ENCODE results near the gene AGBL1. TPM values are rescaled to one million over a fixed set of nuclear protein-coding genes. Genes with fewer than 3 reads are reported as not detected.

Gene AGBL1
- total RNA-seq, 1 experiment from 2014 or later: not detected

DNA sequence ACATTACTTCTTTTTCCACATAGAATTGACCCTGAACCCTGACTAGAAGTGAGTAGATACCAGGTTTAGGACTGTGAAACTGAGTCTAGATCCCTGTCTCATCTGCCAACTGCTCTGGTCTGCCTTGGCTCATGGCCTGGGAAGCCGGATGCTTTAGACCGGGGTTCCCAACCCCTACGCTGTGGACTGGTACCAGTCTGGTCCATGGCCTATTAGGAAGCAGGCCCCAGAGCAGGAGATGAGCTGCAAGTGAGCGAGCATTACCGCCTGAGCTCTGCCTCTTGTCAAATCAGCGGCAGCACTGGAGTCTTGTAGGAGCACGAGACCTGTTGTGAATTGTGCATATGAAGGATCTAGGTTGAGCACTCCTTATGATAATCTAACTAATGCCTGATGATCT, 734.2 kb downstream of the AGBL1 start:
- H3K4me1 ChIP-seq: no peaks in the 10 kb centered on the region
- Mint-ChIP-seq H3K27ac (ENCODE audit: unreplicated experiment) (no peak overlapping the region), H3K27me3 (ENCODE audit: insufficient read depth, unreplicated experiment) (peaks cover 5% of the 10 kb centered on the region), H3K36me3 (ENCODE audit: insufficient read depth, unreplicated experiment) (no peaks in the 10 kb centered on the region), H3K4me1 (ENCODE audit: low read depth, unreplicated experiment) (no peaks in the 10 kb centered on the region), H3K4me3 (ENCODE audit: unreplicated experiment) (no peak overlapping the region), H3K9me3 (ENCODE audit: unreplicated experiment) (no peaks in the 10 kb centered on the region)
- H3K9me3 ChIP-seq: no peaks in the 10 kb centered on the region
- TF ChIP-seq, protein P1, sequence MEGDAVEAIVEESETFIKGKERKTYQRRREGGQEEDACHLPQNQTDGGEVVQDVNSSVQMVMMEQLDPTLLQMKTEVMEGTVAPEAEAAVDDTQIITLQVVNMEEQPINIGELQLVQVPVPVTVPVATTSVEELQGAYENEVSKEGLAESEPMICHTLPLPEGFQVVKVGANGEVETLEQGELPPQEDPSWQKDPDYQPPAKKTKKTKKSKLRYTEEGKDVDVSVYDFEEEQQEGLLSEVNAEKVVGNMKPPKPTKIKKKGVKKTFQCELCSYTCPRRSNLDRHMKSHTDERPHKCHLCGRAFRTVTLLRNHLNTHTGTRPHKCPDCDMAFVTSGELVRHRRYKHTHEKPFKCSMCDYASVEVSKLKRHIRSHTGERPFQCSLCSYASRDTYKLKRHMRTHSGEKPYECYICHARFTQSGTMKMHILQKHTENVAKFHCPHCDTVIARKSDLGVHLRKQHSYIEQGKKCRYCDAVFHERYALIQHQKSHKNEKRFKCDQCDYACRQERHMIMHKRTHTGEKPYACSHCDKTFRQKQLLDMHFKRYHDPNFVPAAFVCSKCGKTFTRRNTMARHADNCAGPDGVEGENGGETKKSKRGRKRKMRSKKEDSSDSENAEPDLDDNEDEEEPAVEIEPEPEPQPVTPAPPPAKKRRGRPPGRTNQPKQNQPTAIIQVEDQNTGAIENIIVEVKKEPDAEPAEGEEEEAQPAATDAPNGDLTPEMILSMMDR (IDR thresholded peaks at IDR 0.05; ENCODE audit: insufficient read depth in 1 of 2, low read depth in 1 of 2, low read length in 1 of 2, severe bottlenecking in 1 of 2, unreplicated experiment in 1 of 2): no peak
- intact Hi-C loops (cut with micrococcal nuclease; ENCODE audit: unreplicated experiment): no loop called here
- ChIA-PET CTCF (no interaction called here), POLR2A (no interaction called here)
- no peaks in the 10 kb centered on the region for H3K27me3 ChIP-seq (replicated peaks; ENCODE audit: control insufficient read depth, insufficient read depth, low read length)
- H3K4me3 ChIP-seq (ENCODE audit: low read depth, low read length): no peak overlapping the region
- no TSS peak for BruUV-seq (replicated peaks)
- no peak for DNase-seq
- H3K36me3 ChIP-seq (ENCODE audit: control insufficient read depth, insufficient read depth, low read length): no peaks in the 10 kb centered on the region

DNA sequence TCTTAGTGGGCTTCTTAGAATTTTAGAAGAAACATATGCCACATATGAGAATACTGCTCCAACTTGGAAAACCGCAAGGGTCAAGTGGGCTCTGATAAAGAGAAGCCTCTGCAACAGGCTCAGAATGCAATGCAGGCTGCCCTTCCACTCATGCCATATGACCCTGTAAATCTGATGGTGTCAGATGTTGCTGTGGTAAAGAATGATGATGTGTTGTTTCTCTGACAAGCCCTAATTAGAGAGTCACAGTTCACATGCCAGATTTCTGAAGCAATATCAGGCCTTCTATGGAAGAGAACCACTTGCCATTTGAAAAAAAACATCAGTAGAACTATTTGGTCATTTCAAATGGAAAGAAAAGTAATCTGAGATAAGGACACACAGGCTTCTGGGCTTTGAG, 749.6 kb downstream of the AGBL1 start:
- TF ChIP-seq, protein P1 (IDR thresholded peaks at IDR 0.05; ENCODE audit: insufficient read depth in 1 of 2, low read depth in 1 of 2, low read length in 1 of 2, severe bottlenecking in 1 of 2, unreplicated experiment in 1 of 2): no peak
- Mint-ChIP-seq H3K27ac (ENCODE audit: unreplicated experiment) (no peak overlapping the region), H3K4me1 (ENCODE audit: low read depth, unreplicated experiment) (no peaks in the 10 kb centered on the region), H3K27me3 (ENCODE audit: insufficient read depth, unreplicated experiment) (peaks cover 3% of the 10 kb centered on the region), H3K4me3 (ENCODE audit: unreplicated experiment) (no peak overlapping the region), H3K9me3 (ENCODE audit: unreplicated experiment) (peaks cover 13% of the 10 kb centered on the region), H3K36me3 (ENCODE audit: insufficient read depth, unreplicated experiment) (no peaks in the 10 kb centered on the region)
- POLR2A ChIA-PET: no interaction called here
- no peaks in the 10 kb centered on the region for H3K4me1 ChIP-seq
- DNase-seq: no peak
- no peaks in the 10 kb centered on the region for H3K36me3 ChIP-seq (ENCODE audit: control insufficient read depth, insufficient read depth, low read length)
- no peaks in the 10 kb centered on the region for H3K9me3 ChIP-seq
- CTCF ChIA-PET: no interaction called here
- H3K27me3 ChIP-seq (replicated peaks; ENCODE audit: control insufficient read depth, insufficient read depth, low read length): no peaks in the 10 kb centered on the region; the same call in 1 of the 2 replicates
- BruUV-seq (replicated peaks): no TSS peak
- intact Hi-C loops (cut with micrococcal nuclease; ENCODE audit: unreplicated experiment): no loop called here
- H3K4me3 ChIP-seq (ENCODE audit: low read depth, low read length): no peak overlapping the region

DNA sequence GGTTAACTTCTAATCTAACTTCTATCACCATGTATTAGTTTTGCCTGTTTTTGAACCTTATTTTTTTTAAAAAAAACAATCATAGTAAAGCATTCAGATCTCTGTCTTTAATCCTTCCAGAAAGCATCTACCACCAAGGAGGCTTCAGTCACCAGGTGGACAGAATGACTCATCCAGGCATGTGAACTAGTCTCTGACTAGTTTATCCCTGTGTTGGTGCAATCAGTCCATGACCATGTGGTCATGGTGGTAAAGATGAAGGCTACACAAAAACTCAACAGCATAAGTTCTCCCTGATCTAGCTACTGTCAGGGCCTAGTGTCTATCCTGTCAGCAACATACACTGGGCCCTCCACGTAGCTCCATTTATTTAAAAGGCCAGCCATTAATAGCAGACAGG, 750.6 kb downstream of the AGBL1 start:
- Mint-ChIP-seq H3K4me3 (ENCODE audit: unreplicated experiment) (no peak overlapping the region), H3K27me3 (ENCODE audit: insufficient read depth, unreplicated experiment) (peaks cover 3% of the 10 kb centered on the region), H3K27ac (ENCODE audit: unreplicated experiment) (no peak overlapping the region), H3K9me3 (ENCODE audit: unreplicated experiment) (peaks cover 13% of the 10 kb centered on the region), H3K36me3 (ENCODE audit: insufficient read depth, unreplicated experiment) (no peaks in the 10 kb centered on the region), H3K4me1 (ENCODE audit: low read depth, unreplicated experiment) (no peaks in the 10 kb centered on the region)
- no TSS peak for BruUV-seq (replicated peaks)
- no peaks in the 10 kb centered on the region; the same call in 1 of the 2 replicates for H3K27me3 ChIP-seq (replicated peaks; ENCODE audit: control insufficient read depth, insufficient read depth, low read length)
- H3K4me3 ChIP-seq (ENCODE audit: low read depth, low read length): no peak overlapping the region
- H3K9me3 ChIP-seq: no peaks in the 10 kb centered on the region
- H3K4me1 ChIP-seq: no peaks in the 10 kb centered on the region
- H3K36me3 ChIP-seq (ENCODE audit: control insufficient read depth, insufficient read depth, low read length): no peaks in the 10 kb centered on the region
- ChIA-PET POLR2A (no interaction called here), CTCF (no interaction called here)
- TF ChIP-seq, protein P1 (IDR thresholded peaks at IDR 0.05; ENCODE audit: insufficient read depth in 1 of 2, low read depth in 1 of 2, low read length in 1 of 2, severe bottlenecking in 1 of 2, unreplicated experiment in 1 of 2): no peak
- intact Hi-C loops (cut with micrococcal nuclease; ENCODE audit: unreplicated experiment): no loop called here
- DNase-seq: no peak
